Measurements from ENCODE around the gene IL17RB. TPM values are rescaled to one million over a fixed set of nuclear protein-coding genes. Genes with fewer than 3 reads are reported as not detected.

Gene IL17RB
- total RNA-seq, 1 donor from 2014 or later: 0.16 TPM

DNA sequence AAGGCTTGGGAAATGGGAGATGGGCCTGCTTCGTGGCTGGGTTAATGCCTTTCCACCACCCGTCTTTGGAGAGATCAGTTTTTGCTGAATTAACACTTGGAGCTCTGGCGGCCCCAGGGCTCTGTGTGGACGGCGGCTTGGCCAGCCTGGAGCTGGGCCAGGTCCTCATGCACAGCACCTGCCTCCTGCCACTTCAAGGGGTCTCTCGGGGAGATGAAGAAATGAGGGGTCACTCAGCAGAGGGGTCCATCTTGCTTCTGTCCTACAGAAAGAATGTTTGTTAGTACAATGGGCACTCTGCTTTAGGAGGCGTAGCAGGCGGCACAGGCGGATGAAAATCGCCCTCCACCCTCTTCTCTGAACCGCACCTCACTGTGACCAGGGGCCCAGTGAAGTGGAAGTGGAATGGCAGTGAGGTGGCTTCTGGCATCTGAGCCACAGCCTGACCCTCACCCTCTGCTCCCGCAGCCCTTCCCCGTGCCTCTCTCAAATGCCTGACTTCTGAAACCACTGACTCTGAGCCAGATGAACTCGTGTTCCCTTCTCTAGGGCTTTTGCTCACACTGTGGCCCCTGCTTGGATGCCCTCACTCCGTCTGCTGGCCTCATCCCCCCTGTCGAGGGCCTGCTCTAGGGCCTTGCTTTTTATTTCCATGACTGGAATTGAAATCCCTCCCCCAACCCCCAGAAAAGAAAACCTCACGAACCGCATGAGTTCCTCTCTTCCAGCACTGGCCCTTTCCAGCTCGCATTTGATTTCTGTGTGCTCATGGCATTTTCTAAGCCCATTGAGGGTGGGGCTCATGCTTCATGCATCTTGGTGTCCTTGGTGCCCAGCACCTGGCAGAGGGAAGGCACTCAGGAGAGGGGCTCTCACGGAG is 42.3 kb upstream of the IL17RB start:
- H4K20me1 ChIP-seq (ENCODE audit: insufficient read depth, low read length): no peaks in the 10 kb centered on the region
- peak overlapping the region; percentile 69 for H3K4me2 ChIP-seq (ENCODE audit: low read length)
- H3K79me2 ChIP-seq (ENCODE audit: insufficient read depth, low read length): no peaks in the 10 kb centered on the region
- Mint-ChIP-seq H3K4me1 (ENCODE audit: low read depth, unreplicated experiment) (peaks cover 27% of the 10 kb centered on the region), H3K36me3 (ENCODE audit: low read depth, unreplicated experiment) (no peaks in the 10 kb centered on the region), H3K27me3 (ENCODE audit: low read depth, unreplicated experiment) (peaks cover 4% of the 10 kb centered on the region), H3K9me3 (ENCODE audit: unreplicated experiment) (peaks cover 3% of the 10 kb centered on the region), H3K4me3 (ENCODE audit: unreplicated experiment) (peak overlapping the region; percentile 22), H3K27ac (ENCODE audit: unreplicated experiment) (peak overlapping the region; percentile 95)
- H3K27ac ChIP-seq (ENCODE audit: low read depth, low read length): peak overlapping the region; percentile 45
- DNase-seq (ENCODE audit: low read depth) (no peak), FAIRE-seq (no peak)
- no peaks in the 10 kb centered on the region for H3K9me3 ChIP-seq (ENCODE audit: insufficient read depth, low read depth, low read length)
- H3K27me3 ChIP-seq (ENCODE audit: insufficient read depth, low read length): no peaks in the 10 kb centered on the region
- no peak overlapping the region for H3K4me3 ChIP-seq (ENCODE audit: insufficient read depth, low read depth, low read length)
- no peaks in the 10 kb centered on the region for H3K36me3 ChIP-seq (ENCODE audit: insufficient read depth, low read length)
- peaks cover 22% of the 10 kb centered on the region for H3K4me1 ChIP-seq (ENCODE audit: insufficient read depth, low read length)
- no peak overlapping the region for H3K9ac ChIP-seq (ENCODE audit: low read length)
- no peak for TF ChIP-seq EZH2 (IDR thresholded peaks at IDR 0.05; ENCODE audit: insufficient read depth, low read length)
- TF ChIP-seq CTCF (IDR thresholded peaks at IDR 0.05; ENCODE audit: insufficient read depth, low read depth, low read length): no peak
- H2AFZ ChIP-seq (ENCODE audit: low read depth, low read length): peak overlapping the region; percentile 43

- TF ChIP-seq CTCF (IDR thresholded peaks at IDR 0.05; ENCODE audit: insufficient read depth, low read depth, low read length): no peak
- TF ChIP-seq EZH2 (IDR thresholded peaks at IDR 0.05; ENCODE audit: insufficient read depth, low read length): no peak
- FAIRE-seq: no peak
- Histone ChIP-seq H4K20me1 (ENCODE audit: insufficient read depth, low read length) (no peaks in the 10 kb centered on the region), H3K36me3 (ENCODE audit: insufficient read depth, low read length) (no peaks in the 10 kb centered on the region), H3K4me3 (ENCODE audit: insufficient read depth, low read depth, low read length) (no peak overlapping the region), H3K27me3 (ENCODE audit: insufficient read depth, low read length) (no peaks in the 10 kb centered on the region), H3K9ac (ENCODE audit: low read length) (no peak overlapping the region), H2AFZ (ENCODE audit: low read depth, low read length) (peak overlapping the region; percentile 43), H3K4me1 (ENCODE audit: insufficient read depth, low read length) (peaks cover 22% of the 10 kb centered on the region), H3K4me2 (ENCODE audit: low read length) (peak overlapping the region; percentile 69), H3K79me2 (ENCODE audit: insufficient read depth, low read length) (no peaks in the 10 kb centered on the region), H3K27ac (ENCODE audit: low read depth, low read length) (peak overlapping the region; percentile 45), H3K9me3 (ENCODE audit: insufficient read depth, low read depth, low read length) (no peaks in the 10 kb centered on the region)
- DNase-seq (ENCODE audit: low read depth): peak; percentile 67
- Mint-ChIP-seq H3K4me1 (ENCODE audit: low read depth, unreplicated experiment) (peaks cover 25% of the 10 kb centered on the region), H3K4me3 (ENCODE audit: unreplicated experiment) (peak overlapping the region; percentile 6), H3K27ac (ENCODE audit: unreplicated experiment) (peak overlapping the region; percentile 95), H3K27me3 (ENCODE audit: low read depth, unreplicated experiment) (peaks cover 7% of the 10 kb centered on the region), H3K36me3 (ENCODE audit: low read depth, unreplicated experiment) (no peaks in the 10 kb centered on the region), H3K9me3 (ENCODE audit: unreplicated experiment) (peaks cover 3% of the 10 kb centered on the region)
Measured at GRCh38 chr3:53804697-53805462, 41.5 kb upstream of the IL17RB start.

All from astrocyte (in vitro differentiated cells and primary cell).